Fibroblast of skin of right biceps (primary cell): ENCODE results near the gene NPAS3.

Experiments
- DNase-seq: peaks from one replicate; pipeline ENCODE4 v3.0.0-alpha.2; 2013

NPAS3 gene

DNA sequence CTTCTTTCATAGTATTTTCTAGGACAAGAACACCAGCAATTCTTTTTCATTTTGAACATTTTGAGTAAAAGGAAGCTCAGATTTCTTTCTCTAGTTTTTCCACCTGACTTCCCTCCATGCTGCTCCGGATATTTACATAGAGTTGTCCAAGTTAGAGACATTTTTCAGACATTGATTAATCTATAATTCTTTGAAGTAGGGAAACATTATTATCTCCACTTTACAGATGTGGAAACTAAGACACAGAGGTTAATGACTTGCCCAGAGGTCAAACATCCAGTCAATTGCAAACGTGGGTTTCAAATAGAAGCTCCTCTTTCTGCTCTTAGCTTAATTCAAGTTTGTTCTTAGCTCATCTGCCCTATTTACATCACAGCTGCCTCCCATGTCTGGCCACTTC lies 873.9 kb downstream of the NPAS3 start:
- no peak for DNase-seq

- DNase-seq = no peak
Measured at GRCh38 chr14:33814010-33814409, 875.3 kb downstream of the NPAS3 start.

DNA sequence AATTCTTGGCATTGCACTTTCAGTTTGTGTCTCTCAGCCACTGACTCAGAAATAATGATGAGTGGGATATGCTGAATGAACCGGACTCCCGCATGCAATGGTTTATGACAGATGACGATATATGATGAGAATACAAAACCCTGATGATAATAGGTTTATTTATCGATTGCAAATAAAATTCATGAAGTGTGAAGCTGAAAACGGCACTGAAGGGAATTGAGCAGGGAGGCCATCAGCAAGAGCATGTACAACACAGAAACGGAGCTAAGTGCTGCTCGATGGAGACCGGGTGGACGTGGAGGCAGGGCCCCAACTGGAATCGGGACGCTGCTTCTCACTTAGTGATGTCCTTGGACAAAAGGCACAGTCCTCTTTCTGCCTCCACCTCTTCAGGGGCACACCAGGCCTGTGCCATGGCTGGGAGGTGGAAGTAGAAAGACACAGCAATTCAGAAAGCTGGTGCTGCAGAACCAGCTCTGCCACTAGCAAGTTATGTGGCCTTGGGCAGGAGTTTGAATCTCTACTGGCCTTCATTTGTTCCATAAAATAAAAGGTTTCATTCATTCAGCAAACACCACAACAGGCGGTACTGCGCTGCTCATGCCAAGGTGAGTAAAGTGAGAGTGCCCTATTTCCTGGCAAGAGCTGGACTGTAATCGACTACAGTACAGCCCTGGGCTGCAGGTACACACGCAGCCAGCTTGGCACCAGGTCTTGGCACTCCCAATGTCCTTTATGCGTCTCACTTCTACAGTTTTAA lies 895.2 kb downstream of the NPAS3 start:
- no peak for DNase-seq

DNA sequence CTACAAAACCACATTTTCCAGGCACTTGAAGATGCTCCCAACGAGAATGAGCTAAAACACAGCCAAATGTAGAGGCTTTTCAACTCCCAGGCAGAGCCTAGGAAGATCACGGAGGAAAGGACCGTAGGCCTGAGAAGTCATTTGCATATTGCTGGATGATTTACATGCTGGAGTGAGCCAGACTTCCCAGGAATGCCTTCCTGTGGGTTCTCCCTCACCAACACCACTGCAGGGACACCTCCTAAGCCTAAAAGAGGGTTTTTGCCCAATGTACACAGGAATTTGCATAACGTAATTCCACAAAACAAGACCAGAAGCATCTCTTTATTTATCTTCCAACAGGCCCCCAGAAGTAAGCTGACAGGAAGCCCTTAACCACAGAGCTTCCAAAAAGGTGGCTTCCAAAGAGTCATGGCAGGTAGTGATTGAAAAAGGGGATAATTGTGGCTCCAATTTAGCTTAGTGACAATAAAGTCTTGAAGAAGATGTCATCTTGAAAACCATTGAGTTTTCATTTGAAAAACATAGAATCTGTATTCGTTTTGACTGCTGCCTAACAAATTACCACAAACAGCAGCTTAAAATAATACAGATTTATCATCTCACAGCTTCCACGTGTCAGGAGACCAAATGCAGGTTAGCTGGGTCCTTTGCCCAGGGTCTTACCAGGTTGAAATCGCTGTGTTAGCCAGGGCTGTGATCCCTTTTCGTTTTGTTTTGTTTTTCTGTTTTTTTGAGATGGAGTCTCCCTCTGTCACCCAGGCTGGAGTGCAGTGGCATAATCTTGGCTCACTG lies 896.0 kb downstream of the NPAS3 start:
- DNase-seq = no peak

GRCh38 chr14:33835261-33835655 lies 896.6 kb downstream of the NPAS3 start:
- DNase-seq = no peak

- no peak for DNase-seq
Measured at GRCh38 chr14:33835677-33836076, 897.0 kb downstream of the NPAS3 start.

- no peak for DNase-seq
Measured at GRCh38 chr14:33836203-33836899, 897.7 kb downstream of the NPAS3 start.

DNA sequence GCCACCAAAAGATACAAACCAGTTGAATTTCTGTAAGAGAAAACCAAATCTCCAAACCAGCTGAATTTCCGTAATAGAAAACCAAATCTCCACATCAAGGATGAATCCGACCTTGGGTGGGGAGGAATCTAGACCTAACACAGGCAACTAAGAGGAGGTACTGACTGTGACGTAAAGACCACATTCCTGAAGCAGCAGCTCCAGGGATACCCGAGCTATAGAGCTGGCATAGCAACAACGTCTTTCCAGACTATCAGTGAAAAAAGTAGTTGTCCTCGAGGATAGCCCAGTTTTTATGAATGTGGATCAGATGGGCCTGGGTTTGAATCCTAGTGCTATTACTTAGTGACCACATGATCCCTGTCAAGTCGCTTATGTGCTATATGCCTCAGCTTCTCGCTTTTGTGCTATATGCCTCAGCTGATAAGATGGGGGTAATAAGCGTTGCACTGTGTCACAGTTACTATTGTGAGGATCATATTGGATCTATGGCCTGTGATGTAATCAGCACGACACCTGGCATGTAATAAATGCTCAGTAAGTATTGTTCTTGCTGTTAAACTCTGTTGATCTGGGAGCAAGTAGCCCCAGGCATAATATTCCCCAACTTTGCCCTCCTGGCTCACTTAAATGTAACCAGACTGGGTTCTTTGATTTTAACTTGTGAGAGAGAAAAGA lies 898.4 kb downstream of the NPAS3 start:
- DNase-seq = no peak

- no peak for DNase-seq
Measured at GRCh38 chr14:33837943-33838683, 899.4 kb downstream of the NPAS3 start.

GRCh38 chr14:33839193-33840076 lies 900.8 kb downstream of the NPAS3 start:
- peak; percentile 36 for DNase-seq

- no peak for DNase-seq
Measured at GRCh38 chr14:33840797-33841196, 902.1 kb downstream of the NPAS3 start.

DNA sequence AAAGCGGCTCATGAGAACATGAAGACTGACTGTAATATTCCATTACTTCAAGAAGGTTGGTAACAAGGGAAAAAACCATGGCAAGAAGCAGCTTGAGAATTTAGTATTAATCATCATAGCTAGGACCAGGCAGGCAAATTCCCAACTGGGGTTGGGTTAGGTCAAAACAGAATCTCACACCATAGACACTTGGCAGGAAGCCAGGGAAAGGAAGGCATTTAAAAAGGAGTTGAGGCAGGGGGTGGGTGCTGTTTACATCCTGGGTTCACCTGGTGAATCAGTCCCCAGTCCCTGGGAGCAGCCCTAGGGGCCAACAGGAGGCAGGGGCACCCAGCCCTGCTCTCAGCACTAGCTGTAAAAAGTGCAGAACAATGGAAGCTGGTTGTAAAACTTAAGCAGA lies 903.6 kb downstream of the NPAS3 start:
- peak; percentile 5 for DNase-seq

GRCh38 chr14:33844118-33844517 lies 905.4 kb downstream of the NPAS3 start:
- no peak for DNase-seq

GRCh38 chr14:33846100-33846824 lies 907.6 kb downstream of the NPAS3 start:
- no peak for DNase-seq

GRCh38 chr14:33847066-33847465 lies 908.4 kb downstream of the NPAS3 start:
- no peak for DNase-seq

DNA sequence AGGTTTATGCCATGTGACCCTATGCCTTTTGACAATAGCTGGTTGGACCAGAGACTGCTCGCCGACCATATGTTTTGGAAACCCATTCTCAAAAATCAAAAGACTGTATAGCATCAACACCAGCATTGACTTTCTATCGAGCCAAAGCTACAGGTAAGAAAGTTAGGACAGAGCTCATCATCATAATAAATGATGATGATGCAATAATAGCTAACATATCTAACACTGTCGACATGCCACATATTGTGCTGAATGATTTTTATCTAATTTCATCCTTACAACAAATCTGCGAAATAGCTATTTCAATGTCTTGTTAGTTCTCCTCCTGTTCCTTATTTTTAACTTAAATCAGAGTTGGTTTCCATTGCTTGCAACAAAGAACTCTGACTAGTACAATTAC lies 909.3 kb downstream of the NPAS3 start:
- DNase-seq = no peak

DNA sequence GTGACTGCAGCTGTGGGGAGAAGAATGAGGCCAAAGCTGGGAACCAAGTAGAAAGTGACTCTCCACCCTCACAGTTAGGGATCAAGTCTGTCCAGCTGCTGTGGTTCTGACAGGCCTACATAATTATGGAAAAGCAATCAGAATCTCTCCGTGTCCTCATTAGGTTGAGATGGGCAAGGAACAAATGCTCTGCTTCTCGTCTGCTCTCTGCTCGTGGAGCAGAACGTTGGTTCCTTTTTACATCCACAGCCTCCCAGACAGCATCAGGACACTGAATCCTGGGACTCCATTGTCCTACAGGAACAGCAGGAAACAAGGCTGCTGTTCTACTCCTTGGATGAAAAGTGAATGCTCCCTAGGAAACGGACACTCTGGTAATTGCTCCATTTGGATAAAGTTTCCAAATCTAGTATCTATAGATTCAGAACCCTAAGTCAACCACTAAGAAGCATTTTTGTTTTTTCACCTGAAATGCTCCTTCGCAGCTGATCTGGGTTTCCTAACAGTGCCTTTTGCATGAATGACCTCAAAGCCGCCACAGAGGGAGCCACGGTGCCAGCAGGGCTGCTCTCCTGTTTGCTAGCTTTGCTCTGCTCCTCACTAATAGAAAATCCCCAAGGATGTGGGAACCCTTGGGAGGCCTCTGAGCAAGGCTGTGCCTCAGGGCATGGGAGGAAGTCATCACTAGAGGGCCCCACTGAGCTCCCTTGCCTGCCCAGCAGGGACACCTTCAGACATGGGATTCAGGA lies 910.2 kb downstream of the NPAS3 start:
- peak; percentile 39 for DNase-seq

GRCh38 chr14:33849455-33849801 lies 910.7 kb downstream of the NPAS3 start:
- DNase-seq = no peak

DNA sequence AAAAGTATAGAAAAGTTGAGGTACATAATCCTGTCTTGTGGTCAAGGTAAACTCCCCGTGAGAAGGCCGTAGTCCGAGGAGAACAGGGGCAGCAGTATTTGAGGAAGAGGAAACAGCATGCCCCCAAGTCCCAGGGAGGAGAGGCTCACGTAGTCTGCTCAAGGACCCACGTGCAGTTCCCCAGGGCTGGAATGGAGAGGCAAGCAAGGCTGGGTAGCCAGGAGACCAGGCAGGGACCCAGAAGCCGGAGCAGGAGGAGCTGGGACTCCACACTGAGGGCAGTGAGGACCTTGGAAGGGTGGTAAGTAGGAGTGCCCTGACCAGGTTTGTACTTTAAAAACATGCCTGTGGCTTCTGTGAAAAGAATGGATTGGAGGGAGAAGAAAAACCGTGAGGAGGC lies 912.1 kb downstream of the NPAS3 start:
- DNase-seq = no peak

GRCh38 chr14:33851366-33851765 lies 912.7 kb downstream of the NPAS3 start:
- DNase-seq = no peak
